MCF 10A (cell line): ENCODE data around the gene FBXW11. TPM values are rescaled to one million over a fixed set of nuclear protein-coding genes. Genes with fewer than 3 reads are reported as not detected.
A peak's percentile ranks its signal among the peaks of the same experiment; 100 is the strongest.

ENCODE experiments used
- BruUV-seq: library from RNA; stranded (reverse); fragments of 400-500 nt; replicated peaks from 2 replicates; lab custom pipeline; 2021; lab: Mats Ljungman, UMichigan
- CTCF ChIA-PET: fragments of 300-600 bp; sonication (Branson Sonifier 250); formaldehyde crosslinking; extraction: SDS; loops from one replicate; lab custom pipeline; 2021; ENCODE audit warnings: antibody characterized with exemption, inconsistent platforms; lab: Yijun Ruan, JAX
- POLR2A ChIA-PET: fragments of 300-600, 350-650 bp; sonication (Branson Sonifier 250); formaldehyde crosslinking; extraction: SDS; loops from one replicate; lab custom pipeline; 2020; ENCODE audit warnings: antibody characterized with exemption, inconsistent platforms; lab: Yijun Ruan, JAX
- DNase-seq: peaks from one replicate; pipeline ENCODE4 v3.0.0-alpha.2; 2018; ENCODE audit not compliant: unreplicated experiment
- H3K27ac Mint-ChIP-seq: one replicate; pipeline ENCODE4 v1.8.0; 2022; ENCODE audit warnings: mild to moderate bottlenecking, low read depth, mixed read lengths; ENCODE audit not compliant: unreplicated experiment
- H3K27me3 Mint-ChIP-seq: one replicate; pipeline ENCODE4 v1.8.0; 2022; ENCODE audit warnings: mixed read lengths; ENCODE audit not compliant: insufficient read depth, unreplicated experiment
- H3K36me3 Mint-ChIP-seq: one replicate; pipeline ENCODE4 v1.8.0; 2022; ENCODE audit warnings: mild to moderate bottlenecking, moderate library complexity, mixed read lengths; ENCODE audit not compliant: insufficient read depth, unreplicated experiment
- H3K4me1 Mint-ChIP-seq: one replicate; pipeline ENCODE4 v1.8.0; 2022; ENCODE audit warnings: mixed read lengths; ENCODE audit not compliant: insufficient read depth, unreplicated experiment
- H3K4me3 Mint-ChIP-seq: one replicate; pipeline ENCODE4 v1.8.0; 2022; ENCODE audit warnings: mild to moderate bottlenecking, moderate library complexity, mixed read lengths; ENCODE audit not compliant: unreplicated experiment
- H3K9me3 Mint-ChIP-seq: one replicate; pipeline ENCODE4 v1.8.0; 2022; ENCODE audit warnings: mixed read lengths; ENCODE audit not compliant: unreplicated experiment
- intact Hi-C: fragments of 100-400 bp; cut with micrococcal nuclease; formaldehyde crosslinking; loops from 2 replicates; pipeline ENCODE4 v1.14.1; 2022
- total RNA-seq: library from RNA; stranded (reverse); gene quantifications from 2 replicates; pipeline ENCODE4 v1.2.3, GENCODE V29; 2022
- TF ChIP-seq, protein P1 (sequence below): fragments of 200-600 bp; IDR thresholded peaks from one replicate; pipeline ENCODE4 v1.8.0; 2022; ENCODE audit warnings: antibody characterized with exemption, mild to moderate bottlenecking; ENCODE audit not compliant: unreplicated experiment

FBXW11 gene
- total RNA-seq, 1 experiment from 2014 or later: 64.7 TPM

DNA sequence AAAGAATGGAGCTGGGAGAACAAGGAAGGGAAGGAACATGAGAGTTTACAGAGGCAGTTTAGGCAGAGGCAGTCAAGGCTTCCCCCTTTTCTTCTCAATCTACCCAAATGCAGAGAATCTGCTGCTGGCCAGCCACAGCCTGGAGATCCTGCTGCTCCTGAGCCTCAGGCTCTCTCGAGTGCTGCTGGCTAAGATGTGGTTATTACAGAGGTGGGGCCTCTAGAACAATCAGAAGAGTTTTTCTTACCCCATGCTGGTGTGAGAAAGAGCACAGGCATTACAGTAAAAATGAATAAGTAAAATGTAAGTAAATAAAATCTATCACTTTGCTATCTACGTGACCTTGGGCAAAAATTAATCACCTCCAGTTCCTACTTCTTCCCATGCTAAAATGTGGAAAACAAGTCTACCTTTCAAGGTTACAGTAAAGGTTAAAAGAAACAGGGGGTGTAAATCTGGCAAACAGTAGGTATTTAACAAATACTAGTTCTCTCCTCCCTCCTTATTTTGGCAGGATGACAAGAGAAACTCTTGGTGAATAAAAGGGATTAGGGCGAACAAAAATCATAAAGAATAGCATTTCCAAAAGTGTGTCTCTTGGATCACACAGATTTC is 31.1 kb downstream of the FBXW11 start:
- Mint-ChIP-seq H3K27me3 (no peaks in the 10 kb centered on the region), H3K36me3 (peaks cover 8% of the 10 kb centered on the region), H3K9me3 (peaks cover 15% of the 10 kb centered on the region), H3K27ac (peak overlapping the region; percentile 68), H3K4me3 (no peak overlapping the region), H3K4me1 (peaks cover 37% of the 10 kb centered on the region)
- ChIA-PET POLR2A (no interaction called here), CTCF (interaction anchor here (0.6 to 1.0 kb wide), 2 partner anchors 9 to 84 kb away, joined by 3 to 7 read pairs; no protein-coding TSS in a partner anchor)
- BruUV-seq: no TSS peak
- intact Hi-C loops: no loop called here
- peak; percentile 49 for DNase-seq
- TF ChIP-seq, protein P1, sequence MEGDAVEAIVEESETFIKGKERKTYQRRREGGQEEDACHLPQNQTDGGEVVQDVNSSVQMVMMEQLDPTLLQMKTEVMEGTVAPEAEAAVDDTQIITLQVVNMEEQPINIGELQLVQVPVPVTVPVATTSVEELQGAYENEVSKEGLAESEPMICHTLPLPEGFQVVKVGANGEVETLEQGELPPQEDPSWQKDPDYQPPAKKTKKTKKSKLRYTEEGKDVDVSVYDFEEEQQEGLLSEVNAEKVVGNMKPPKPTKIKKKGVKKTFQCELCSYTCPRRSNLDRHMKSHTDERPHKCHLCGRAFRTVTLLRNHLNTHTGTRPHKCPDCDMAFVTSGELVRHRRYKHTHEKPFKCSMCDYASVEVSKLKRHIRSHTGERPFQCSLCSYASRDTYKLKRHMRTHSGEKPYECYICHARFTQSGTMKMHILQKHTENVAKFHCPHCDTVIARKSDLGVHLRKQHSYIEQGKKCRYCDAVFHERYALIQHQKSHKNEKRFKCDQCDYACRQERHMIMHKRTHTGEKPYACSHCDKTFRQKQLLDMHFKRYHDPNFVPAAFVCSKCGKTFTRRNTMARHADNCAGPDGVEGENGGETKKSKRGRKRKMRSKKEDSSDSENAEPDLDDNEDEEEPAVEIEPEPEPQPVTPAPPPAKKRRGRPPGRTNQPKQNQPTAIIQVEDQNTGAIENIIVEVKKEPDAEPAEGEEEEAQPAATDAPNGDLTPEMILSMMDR: no peak

DNA sequence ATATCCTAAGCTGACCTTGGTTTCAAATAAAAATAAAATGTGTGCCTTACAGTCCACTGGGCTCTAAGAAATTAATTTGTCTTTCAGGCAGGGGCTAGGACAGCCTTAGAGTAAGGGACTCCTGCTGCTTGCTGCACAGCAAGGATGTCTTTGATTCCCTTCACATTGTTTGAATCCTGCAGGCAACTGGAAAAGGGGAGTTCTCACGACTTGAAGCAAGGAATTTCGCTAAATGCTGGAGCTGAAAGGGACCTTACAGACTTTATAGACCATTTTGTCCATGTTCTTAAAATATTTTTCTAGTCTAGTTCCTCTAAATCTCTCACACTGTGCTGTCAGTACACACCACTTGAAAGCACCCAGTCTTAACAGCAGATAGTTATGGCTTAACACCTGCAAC is 35.6 kb downstream of the FBXW11 start:
- no peak overlapping the region for H3K4me3 Mint-ChIP-seq
- no peaks in the 10 kb centered on the region for H3K36me3 Mint-ChIP-seq
- no peak for DNase-seq
- no peaks in the 10 kb centered on the region for H3K9me3 Mint-ChIP-seq
- no peak overlapping the region for H3K27ac Mint-ChIP-seq
- intact Hi-C loops: no loop called here
- ChIA-PET CTCF (interaction anchor here (1.6 kb wide), 1 partner anchor 88 kb away, joined by 4 read pairs; no protein-coding TSS in a partner anchor), POLR2A (interaction anchor here (0.9 to 1.7 kb wide), 5 partner anchors 9 to 36 kb away, joined by 3 to 6 read pairs (median 3); partner anchors contain the start of gene FBXW11)
- TF ChIP-seq, protein P1: no peak
- H3K27me3 Mint-ChIP-seq: no peaks in the 10 kb centered on the region
- peaks cover 22% of the 10 kb centered on the region for H3K4me1 Mint-ChIP-seq
- no TSS peak for BruUV-seq

DNA sequence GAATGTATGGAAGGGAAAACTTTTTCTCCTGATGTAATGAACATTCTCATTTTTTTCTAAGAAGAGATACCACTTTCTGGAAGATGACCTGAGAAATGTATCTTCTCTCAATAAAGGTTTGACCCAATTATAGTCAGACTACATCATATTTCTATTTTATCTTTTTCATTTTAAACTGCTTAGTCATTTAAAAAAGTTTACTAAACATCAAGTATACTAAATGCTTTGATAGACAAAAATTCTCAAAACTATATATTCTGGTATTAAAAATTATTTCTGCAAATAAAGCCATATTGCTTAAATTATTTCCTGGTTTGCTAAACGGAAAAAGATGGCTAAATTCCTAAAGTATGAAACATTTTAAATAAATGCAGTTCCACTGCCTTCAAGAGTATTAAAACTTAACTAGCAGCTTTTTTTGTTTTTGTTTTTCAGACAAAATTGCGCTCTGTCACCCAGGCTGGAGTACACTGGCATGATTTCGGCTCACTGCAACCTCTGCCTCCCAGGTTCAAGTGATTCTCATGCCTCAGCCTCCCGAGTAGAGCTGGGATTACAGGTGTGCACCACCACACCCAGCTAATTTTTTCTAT is 37.1 kb downstream of the FBXW11 start:
- no TSS peak for BruUV-seq
- no peak for DNase-seq
- Mint-ChIP-seq H3K36me3 (no peaks in the 10 kb centered on the region), H3K9me3 (no peaks in the 10 kb centered on the region), H3K4me1 (peaks cover 13% of the 10 kb centered on the region), H3K4me3 (no peak overlapping the region), H3K27me3 (no peaks in the 10 kb centered on the region), H3K27ac (no peak overlapping the region)
- ChIA-PET POLR2A (interaction anchor here (1.7 kb wide), 1 partner anchor 13 kb away, joined by 5 read pairs; no protein-coding TSS in a partner anchor), CTCF (interaction anchor here (0.6 to 1.0 kb wide), 3 partner anchors 18 to 58 kb away, joined by 3 read pairs; no protein-coding TSS in a partner anchor)
- TF ChIP-seq, protein P1: no peak
- intact Hi-C loops: no loop called here

DNA sequence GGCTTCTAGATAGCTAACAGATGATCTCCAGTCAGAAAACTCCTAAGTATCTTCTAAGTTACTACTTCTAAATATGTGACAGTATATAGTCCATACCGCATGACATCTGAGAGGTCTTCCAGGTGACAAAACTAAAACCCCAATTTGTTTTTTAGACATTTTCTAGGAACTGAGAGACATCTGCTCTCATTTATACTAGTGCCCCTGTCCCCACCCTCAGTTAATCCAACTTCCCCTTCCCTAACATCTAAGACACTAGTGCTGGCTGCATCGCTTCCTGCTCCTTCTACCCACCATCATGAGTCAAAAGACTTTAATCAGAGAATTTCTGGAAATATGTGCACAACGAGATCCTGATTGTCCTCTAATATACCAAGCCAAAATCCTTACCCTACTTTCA is 37.9 kb downstream of the FBXW11 start:
- BruUV-seq: no TSS peak
- no peak overlapping the region for H3K27ac Mint-ChIP-seq
- no peak overlapping the region for H3K4me3 Mint-ChIP-seq
- POLR2A ChIA-PET: no interaction called here
- H3K27me3 Mint-ChIP-seq: no peaks in the 10 kb centered on the region
- TF ChIP-seq, protein P1: no peak
- no peaks in the 10 kb centered on the region for H3K36me3 Mint-ChIP-seq
- peaks cover 12% of the 10 kb centered on the region for H3K4me1 Mint-ChIP-seq
- DNase-seq: no peak
- H3K9me3 Mint-ChIP-seq: no peaks in the 10 kb centered on the region
- intact Hi-C loops: no loop called here
- CTCF ChIA-PET: no interaction called here
